Measurements from ENCODE around the gene QRICH2.
"Not testable (repeated sequence)": the region's sequence is repeated elsewhere in the genome, so short reads cannot be mapped to it uniquely, and the experiment has no call there.

Gene QRICH2

DNA sequence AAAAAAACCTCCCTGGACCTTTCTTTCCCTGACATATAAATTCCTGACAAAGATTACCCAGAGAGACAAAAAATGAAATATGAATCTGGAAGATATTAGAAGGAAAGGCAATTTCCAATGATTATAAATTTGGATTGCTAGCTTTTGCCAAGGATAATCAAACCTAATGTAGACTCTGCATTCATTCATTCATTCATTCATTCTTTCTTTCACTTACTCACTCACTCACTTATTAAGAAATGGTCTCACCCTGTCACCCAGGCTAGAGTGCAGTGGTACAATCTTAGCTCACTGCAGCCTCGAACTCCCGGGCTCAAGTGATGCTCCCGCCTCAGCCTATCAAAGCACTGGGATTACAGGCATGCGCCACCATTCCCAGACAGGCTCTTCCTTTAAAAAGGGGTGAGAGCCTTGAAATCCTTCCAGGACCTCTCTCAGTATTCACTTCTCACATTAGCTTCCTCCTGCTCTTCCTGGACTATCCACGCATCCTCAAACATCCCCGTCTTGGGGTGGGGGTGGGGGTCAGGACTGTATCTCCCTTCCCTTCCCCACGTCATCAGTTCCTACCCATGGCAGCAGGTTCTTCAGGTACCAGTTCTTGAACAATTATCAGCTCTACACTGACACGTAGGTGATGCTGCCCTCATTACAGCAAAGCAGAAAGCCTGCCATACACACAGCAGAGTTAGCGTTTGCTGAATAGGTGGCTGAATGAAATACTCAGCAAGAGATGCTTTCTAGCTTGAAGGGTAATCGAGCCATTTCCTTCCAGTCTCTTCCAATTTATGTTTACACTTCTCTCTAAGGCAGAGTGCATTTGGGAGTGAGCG is 25.8 kb upstream of the QRICH2 start:
- no peak for DNase-seq (ENCODE audit: low read depth in 3 of 3, low spot score in 1 of 3)

DNA sequence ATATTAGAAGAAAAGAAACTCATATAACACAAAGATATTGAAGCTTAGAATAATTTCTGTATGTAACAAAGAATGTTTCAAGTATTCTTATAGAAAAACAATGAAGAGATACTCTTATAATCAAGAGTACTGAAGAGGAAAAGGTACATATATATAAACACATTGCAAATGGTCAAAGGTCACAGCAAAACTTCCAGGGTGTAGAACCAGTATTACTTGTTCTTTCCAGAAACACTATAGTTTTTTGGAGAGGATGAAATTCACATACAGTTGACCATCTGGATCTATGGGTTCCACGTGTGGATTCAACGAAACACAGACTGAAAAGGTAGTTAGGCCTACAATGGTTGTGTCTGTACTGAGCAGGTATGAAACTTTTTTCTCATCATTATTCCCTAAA is 23.0 kb upstream of the QRICH2 start:
- DNase-seq (ENCODE audit: low read depth in 3 of 3, low spot score in 1 of 3): no peak

DNA sequence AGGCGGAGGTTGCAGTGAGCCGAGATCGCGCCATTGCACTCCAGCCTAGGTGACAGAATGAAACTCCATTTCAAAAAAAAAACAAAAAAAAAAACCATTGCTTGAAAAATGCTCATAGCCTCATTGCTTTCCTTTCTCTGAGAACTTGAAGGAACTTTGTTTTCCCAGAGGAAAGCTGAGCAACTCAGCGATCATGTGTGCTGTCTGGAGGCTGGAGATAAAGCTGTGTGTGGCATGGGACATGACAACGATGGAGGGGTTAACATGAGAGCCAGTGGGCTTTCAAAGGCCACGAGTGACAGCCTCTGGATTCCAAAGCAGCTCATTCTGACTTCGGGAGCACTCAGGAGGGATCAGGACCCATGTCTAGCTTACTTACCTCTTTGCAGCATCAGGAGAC is 21.6 kb upstream of the QRICH2 start:
- DNase-seq (ENCODE audit: low read depth in 3 of 3, low spot score in 1 of 3): no peak

DNA sequence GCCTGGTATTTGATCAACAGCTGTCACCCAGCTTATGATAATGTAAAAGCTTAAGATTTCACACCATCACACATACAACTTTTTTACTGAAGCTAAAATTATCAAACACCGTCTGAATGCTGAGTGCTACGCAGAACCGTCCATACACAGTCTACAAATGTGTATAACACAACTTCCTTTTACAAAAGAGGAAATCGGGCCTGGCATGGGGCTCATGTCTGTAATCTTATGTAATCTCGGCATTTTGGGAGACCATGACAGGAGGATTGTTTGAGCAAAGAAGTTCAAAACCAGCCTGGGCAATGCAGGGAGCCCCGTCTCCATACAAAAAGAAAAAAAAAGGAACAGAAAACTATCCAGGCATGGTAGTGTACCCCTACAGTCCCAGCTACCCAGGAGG is 19.6 kb upstream of the QRICH2 start:
- no peak for DNase-seq (ENCODE audit: low read depth in 3 of 3, low spot score in 1 of 3)

DNA sequence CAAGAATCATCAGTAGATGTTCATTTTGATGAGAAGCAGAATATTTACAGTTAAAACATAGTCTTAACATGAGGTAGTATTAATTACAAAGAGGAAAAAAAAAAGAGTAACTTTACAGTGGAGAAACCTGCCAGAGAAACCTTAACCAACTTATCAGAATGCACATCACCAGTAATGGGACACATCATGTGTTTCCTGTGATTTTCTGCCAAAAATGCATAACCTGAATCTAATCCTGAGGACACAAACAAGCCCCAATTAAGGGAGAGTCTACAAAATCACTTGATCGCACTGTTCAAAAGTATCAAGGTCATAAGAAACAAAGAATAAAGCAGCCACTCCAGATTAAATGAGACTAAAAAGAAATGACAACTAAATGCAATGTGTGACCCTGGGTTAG is 18.2 kb upstream of the QRICH2 start:
- DNase-seq (ENCODE audit: low read depth in 3 of 3, low spot score in 1 of 3): no peak

DNA sequence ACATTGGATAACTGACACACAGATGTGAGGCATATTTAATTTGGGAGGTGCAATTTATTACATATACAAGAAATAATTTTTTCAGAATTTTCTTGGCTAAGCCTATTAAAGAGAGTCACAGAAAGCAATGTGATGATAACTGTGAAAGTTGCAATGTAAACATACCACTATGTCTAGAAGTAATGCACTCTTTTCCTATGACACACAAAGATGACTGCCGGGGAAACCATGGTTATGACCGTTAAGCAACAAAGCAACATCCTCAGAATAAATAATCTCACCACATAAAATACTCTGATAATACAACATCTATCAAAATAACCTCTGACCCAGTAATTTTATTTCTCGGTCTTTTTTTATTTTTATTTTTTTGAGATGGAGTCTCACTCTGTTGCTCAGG is 10.5 kb upstream of the QRICH2 start:
- DNase-seq (ENCODE audit: low read depth in 3 of 3, low spot score in 1 of 3): no peak

DNA sequence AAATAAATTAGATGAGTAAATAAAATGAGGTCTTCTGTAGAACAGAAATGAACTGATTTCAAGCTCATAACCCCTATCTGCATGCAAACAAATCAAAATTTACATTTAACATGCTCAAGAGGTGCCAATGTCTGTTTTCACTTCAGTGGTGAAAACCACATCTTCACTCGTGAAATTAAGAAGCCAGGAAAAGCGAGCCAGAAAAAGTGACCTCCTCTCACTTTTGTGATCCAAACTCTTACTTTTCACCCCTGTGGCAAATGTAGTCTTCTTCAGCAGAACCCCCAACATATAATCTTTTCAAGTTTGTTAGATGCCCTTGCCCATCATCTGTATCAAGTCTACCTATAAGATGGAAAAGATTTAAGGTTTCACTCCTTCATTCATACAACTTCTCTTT is 9.5 kb upstream of the QRICH2 start:
- no peak for DNase-seq (ENCODE audit: low read depth in 3 of 3, low spot score in 1 of 3)

DNA sequence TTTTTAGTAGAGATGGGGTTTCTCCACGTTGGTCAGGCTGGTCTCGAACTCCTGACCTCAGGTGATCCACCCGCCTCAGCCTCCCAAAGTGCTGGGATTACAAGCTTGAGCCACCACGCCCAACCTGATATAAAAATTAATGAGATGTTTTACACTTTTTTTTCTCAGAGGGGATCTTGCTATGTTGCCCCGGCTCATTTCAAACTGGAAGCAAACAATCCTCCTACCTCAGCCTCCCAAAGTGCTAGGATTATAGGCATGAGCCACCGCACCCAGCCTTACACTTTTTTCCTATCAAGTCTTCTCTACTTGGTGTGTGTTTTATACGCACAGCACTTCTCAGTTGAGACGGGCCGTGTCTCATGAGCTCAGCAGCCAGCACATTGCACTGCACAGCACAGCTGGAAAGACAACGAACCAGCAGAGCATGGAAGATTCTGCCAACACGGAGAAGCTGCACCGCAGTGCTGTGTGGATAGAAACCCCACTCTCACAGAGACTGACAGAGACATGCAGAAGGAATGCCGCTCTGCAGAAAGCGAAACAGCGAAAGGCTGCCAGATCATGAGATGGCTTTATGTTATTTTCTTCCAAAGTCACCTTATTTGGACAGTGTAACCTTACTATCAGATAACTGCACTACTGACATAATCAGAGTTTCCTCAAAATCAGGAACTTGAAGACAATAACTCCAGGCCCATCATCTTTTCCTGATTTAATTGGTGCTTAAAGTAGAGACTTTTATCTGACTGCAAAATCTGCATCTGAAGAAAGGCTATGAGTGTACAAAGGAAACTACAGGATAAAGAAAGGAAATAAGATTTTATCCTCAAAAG is 6.5 kb upstream of the QRICH2 start:
- DNase-seq (ENCODE audit: low read depth in 3 of 3, low spot score in 1 of 3): no peak

DNA sequence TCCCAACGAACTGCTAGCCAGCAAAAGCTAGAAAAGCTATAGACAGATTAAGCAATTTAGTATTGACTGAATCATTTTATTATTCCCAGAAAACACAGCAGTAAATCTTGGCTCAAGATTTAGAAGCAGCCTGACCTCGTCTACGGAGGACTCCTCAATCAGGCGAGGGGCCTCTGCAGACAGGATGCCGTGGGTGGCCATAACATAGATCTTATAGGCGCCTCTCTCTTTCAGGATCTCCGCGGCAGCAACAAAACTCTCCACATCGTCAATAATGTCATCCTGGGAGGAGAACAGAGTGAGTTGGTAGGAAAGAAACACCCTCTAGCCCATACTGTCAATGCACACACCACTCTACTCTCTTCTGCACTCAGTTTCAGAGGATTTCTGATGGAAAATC is 4.7 kb upstream of the QRICH2 start:
- DNase-seq (ENCODE audit: low read depth in 3 of 3, low spot score in 1 of 3): no peak

DNA sequence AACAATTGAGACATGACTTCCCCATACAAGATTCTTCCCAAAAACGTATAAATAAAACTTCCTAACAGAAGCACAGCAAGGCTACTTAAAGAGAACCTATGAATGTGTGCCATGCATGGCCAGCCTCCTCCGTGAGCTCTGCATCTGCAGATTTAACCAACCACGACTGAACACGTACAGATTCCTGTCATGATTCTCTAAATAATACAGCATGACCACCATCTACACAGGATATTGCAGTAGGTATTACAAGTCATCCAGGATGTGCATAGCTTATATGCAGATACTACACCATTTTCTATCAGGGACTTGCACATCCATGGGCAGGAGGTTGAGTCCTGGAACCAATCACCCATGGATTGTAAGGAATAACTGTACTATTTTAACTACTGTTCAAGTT is 1.4 kb upstream of the QRICH2 start:
- no peak for DNase-seq (ENCODE audit: low read depth in 3 of 3, low spot score in 1 of 3)

DNA sequence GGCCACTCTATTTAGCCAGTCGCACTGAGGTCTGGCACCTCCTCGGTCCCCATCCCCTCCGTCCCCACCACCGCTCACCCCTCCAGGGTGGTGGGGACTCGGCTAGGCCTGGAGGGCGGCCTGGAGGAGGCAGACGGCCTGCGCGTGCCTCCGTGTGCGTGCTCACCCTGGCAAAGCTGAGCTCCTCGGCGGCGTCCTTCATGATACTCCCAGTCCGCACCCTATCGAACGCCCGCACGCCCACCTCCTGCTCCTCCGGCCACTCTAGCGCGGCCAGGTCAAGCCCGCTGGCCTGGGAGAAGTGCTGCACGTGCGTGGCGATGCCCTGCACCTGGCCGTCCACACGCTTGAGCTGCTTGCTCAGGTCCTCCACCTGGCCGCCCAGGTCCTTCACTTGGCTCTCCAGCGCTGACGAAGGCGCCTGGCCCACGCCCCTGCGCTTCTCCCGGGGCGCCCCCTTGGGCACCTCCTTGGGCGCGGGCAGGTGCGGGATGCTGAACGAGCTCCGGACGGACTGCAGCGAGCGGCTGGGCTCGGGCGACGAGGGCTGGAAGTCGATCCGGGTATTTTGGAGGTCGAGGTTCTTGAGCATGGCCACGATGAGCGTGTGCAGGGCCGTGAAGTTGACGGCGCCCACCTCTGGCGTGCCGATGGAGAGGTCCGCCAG is 644 bp downstream of the QRICH2 start:
- no peak for DNase-seq (ENCODE audit: low read depth in 3 of 3, low spot score in 1 of 3)

DNA sequence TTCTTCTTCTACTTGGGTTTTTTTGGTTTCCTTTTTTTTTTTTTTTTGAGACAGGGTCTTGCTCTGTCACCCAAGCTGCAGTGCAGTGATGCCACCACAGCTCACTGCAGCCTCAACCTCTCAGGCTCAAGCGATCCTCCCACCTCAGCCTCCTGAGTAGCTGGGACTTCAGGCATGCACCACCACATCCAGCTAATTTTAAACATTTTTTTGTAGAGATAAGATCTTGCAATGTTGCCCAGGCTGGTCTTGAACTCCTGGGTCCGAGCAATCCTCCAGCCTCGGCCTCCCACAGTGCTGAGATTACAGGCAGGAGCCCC is 3.0 kb downstream of the QRICH2 start:
- DNase-seq (ENCODE audit: low read depth in 3 of 3, low spot score in 1 of 3): not testable (repeated sequence)

DNA sequence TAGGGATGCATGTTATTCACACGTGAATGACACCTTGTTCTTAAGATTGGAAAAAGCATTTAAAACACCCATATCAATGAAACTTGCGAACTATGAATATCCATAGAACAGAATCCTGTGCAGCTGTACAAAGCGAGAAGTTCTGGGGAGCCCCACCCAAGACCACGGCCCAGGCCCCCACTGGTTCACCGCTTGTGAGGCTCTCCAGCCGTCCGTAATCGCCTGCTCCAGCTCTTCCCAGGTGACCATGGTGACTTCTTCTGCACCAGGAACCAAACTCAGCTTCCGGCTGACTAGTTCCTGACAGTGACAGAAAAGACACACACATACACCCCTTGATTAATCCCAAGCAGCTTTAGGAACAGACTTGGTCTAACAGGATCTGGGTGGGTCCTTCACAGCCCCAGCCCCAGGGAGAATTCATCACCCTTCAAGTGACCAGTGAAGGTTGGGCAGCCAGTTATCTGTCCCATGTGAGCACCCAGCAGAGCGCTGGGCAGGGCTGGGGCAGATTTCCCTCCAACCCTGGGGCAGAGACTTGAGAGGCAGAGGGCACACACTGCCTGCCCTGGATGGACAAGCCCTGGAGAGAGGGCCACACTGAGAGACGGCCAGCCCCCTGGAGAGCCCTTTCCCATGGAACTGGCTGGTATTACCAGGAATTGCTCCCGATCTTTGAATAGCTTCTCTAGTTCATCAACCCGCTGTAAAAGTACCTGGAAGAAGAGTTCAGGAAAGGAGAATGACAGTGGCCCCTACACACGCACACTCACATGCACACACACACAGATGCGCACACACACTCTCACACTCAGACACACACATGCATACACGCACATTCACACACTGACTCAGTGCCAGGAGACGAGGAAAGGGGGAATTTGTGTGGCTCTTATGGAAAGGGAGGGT is 3.6 kb downstream of the QRICH2 start:
- no peak for DNase-seq (ENCODE audit: low read depth in 3 of 3, low spot score in 1 of 3)

DNA sequence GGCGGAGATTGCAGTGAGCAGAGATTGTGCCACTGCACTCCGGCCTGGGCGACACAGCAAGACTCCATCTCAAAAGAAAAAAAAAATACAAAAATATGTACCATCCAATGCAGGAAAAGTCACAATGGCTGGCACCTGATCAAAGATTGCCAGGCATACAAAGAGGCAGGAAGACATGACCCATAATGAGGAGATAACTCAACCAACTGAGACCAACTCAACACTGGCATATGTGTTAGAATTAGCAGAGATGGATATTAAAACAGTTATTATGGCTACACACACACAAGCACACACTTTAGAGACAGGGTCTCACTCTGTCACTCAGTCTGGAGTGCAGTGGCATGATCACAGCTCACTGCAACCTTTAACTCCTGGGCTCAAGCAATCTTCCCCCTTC is 10.6 kb downstream of the QRICH2 start:
- no peak for DNase-seq (ENCODE audit: low read depth in 3 of 3, low spot score in 1 of 3)

DNA sequence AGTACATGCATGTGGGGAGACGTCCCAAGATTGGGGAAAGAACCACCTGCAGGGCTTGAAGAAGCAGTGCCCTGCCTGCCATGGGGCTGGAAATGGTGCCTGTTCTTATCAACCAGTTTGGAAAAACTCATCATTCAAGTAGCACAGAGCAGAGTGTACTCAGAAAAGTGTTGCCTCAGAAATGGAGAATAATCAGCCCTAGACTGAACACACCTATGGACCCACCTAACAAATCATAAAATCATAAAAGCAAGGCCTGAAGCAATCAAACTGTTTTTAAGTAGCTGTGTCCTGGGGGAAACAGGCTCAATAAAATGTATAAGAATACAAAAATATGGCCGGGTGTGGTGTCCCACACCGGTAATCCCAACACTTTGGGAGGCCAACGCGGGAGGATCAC is 11.2 kb downstream of the QRICH2 start:
- DNase-seq (ENCODE audit: low read depth in 3 of 3, low spot score in 1 of 3): no peak

DNA sequence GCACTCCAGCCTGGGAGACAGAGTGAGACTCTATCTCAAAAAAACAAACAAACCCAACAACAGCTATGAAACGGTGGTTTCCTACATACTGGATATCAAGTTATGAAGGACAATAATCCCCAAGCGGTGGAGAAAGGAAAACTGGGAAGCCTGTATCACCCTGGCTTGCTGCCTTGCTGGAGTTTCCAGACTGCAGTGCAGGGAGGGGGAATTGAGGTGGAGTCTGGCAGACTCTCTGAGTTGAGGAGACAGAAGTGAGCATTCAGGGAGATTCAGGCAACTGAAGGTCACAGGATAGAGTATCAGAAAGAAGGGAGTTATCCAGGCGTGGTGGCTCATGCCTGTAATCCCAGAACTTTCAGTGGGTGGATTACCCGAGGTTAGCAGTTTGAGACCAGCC is 11.9 kb downstream of the QRICH2 start:
- no peak for DNase-seq (ENCODE audit: low read depth in 3 of 3, low spot score in 1 of 3)

DNA sequence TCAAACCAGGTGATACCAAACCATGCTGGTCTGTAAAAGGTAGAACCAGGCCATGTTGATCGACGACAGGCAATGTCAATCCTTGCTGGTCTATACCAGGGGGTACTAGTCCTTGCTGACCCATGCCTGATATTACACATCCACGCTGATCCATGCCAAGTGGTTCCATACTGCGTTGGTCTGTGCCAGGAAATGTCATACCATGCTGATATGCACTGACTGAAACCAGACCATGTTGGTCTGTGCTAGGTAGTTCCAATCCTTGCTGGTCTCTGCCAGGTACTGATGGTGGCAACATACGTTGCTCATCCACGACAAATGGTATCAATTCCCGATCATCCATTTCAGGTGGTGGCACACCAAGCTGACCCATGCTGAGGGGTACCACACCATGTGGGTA is 15.0 kb downstream of the QRICH2 start:
- no peak for DNase-seq (ENCODE audit: low read depth in 3 of 3, low spot score in 1 of 3)

DNA sequence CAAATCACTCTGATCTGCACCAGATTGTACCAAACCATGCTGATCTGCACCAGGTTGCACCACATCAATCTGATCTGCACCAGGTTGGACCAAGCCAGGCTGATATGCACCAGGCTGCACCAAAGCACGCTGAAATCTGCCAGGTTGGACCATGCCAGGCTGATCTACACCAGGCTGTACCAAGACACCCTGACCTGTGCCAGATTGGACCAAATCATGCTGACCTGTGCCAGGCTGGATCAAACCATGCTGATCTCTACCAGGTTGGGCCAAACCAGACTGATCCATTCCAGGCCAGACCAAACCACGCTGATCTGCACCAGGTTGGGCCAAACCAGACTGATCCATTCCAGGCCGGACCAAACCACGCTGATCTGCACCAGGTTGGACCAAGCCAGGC is 15.5 kb downstream of the QRICH2 start:
- no peak for DNase-seq (ENCODE audit: low read depth in 3 of 3, low spot score in 1 of 3)

DNA sequence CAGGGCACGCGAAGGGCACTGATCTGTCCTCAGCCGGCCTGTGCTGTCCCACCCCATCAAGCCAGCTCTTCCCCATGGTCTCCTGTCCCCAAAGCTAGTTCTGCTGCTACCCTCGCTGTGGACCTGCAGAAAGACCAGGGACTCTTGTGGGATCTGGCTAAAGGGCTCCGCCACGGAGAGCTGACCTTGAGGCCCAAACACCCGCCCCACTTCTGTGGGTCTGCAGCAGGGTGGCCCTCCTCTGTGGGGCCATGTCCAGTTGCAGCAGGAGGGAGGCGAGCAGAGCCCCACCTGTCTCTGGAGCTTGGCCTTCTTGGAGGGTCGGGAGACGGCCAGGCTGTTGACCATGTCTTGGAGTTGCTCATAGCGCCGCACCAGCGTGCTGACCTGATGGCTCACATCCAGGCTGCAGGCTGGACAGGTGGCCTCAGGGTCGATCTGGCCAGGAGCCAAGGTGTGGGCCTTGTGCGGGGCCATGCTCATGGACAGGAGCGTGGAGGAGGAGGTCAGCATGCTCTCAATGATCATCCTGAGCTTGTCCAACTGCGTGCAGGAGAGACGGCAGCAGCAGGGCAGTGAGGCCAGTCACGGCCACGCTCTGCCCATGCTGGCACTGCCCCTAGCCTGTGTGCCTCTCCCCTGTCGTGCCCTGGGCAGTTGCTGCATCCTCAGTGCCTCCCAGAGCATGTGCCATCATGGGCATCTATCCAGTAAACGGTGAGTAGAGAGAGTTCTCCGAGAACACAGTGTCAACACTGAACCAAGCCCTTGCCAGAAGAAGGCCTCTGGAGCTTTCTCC is 26.3 kb downstream of the QRICH2 start:
- no peak for DNase-seq (ENCODE audit: low read depth in 3 of 3, low spot score in 1 of 3)

DNA sequence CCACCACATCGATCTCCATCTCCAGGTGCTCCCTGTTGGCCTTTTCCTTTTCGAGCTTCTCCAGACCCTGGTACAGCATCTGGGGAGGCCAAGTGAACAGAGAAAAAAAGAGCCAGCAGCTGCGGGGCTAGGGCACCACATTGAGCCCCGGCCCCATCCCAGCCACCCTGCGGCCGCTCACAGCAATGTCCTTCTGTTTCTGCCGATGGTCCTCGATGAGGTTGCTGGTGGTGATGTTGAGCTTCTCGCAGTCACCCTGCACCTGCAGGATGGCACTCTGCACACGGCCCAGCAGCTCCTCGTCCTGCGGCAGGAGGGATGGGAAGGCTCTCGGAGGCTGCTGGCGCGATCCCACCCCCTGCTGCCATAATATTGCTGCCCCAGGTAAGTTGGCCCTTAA is 27.4 kb downstream of the QRICH2 start:
- no peak for DNase-seq (ENCODE audit: low read depth in 3 of 3, low spot score in 1 of 3)
